Measurements from ENCODE around the gene ZNF599.
A peak's percentile ranks its signal among the peaks of the same experiment; 100 is the strongest.

ZNF599 gene

DNA sequence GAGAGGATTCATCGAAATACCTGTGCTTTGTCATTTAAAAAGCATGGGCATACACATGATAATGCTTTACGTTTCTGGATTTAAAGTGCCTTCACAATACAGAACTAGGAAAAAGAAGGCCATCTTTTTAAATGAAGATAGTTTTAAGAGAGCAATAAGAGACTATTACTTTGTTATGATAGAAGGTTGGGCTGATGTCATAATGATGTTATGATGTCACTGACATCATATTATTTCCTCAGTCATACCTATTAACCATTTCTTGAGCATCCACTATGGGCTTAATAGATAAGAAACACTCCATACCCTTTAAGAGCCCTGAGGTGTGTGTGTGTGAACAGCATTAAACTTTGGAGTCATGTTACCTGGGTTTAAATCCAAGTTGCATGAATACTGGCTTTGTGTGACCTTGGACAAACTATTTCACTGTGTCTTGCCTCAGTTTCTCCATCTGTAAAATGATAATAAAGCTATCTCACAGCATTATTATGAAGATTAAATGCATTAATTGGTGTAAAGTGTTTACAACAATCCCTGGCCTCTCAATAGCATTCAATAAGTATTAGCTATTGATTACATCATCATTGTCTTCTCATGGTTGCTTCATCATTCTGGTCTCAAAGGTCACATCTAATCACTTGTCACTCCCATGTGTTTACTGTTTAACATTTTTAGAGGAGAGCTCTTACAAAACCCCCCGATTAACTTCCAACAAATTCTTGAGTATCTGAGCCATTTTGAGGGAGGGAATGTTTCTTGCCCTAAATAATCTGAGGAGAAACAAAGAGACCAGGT is 27.9 kb downstream of the ZNF599 start:
- DNase-seq (ENCODE audit: low read depth, low spot score): no peak

DNA sequence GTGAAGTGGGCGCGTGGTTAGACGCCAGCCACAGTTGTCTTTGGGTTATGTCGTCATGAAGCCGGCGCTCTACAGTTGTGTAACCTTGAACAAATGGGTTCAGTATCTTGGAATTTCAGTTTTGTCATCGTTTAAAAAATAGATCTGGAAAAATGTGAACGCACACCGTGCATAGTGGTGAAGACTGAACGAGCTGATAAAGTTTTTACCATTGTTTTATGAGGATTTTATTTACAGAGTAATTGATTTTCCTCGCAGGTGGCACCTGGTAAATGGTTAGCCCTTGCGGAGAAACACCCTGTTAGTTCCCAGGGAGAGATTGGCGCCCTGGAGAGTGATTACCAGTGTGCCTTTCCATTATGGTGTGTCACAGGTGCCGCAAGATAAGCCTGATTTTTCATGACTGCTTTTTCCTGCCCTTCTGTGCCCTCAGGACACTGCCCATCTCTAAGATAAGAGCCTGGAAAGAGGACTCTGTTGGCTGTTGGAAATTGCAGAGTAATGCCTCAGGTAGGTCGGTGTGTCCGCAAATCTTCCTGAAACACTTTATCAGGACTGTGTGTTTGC is 38.4 kb downstream of the ZNF599 start:
- DNase-seq (ENCODE audit: low read depth, low spot score): no peak

DNA sequence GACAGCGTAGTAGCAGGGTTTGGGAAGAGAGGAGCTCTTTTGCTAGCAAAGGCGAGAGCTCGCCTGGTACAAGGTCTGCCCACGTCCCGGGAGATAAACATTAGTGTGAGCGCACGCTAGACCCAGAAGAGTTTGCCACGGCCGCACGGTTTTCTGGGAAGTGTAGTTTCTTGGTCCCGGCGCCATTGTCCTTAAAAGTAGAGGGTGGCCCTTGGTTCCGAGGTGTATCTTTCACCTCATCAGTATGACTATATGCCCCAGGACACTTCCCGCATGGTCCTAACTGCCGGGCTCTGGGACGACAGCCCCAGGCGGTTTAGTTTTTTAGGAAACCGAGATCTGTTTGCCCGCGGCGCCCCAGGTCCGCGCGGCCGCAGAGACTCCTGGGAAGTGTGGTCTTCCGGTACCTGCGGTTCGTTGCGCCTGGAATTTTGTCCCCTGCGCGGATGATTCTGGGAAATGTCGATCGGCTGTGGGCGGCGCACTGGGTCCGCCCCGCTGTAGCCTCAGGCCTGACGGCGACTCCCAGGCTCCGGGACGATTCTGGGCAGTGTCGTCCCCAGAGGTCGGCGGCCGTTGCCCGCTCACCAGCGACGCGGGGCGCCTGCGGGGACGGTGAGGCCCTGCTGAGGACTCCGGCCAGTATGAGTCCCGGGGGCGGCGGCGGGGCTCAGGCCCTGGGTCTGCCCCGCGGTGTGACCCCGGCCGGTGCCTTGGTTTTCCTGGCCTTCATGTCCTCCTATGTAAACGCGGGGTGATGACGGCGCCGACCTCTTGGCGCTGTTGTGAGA is 39.1 kb downstream of the ZNF599 start, which contains the start of gene ZNF181:
TSS of gene ZNF181 (plus strand) at position 498 of the 791 bp plus-strand sequence. CDS start 795 bp downstream, outside the sequence.
- DNase-seq (ENCODE audit: low read depth, low spot score): peak; percentile 47

DNA sequence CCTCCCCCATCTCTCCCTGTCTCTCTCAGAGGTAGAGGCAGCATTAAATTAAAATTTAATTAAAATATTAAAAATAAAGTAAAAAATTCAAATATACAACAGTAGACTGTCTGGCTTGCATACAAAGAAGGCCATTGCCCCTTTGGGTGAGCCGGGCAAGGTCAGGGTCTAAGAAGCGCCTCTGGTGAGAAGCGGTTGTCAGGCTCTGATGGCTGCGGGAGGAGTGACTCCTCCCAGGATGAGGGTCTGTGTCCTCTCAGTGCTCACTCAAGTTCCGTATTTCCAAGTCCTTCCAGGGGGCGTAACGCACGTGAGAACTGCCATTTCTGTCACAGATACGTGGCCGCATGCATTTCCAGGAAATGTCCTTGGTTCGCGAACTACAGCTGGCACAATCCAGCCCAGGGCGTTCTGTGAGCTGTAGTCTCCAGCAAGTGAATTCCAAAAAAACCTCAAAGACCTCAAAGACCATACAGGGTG is 39.7 kb downstream of the ZNF599 start:
- no peak for DNase-seq (ENCODE audit: low read depth, low spot score)

GRCh38 chr19:34732612-34733211 is 40.3 kb downstream of the ZNF599 start:
- no peak for DNase-seq (ENCODE audit: low read depth, low spot score)

GRCh38 chr19:34731964-34732363 is 41.1 kb downstream of the ZNF599 start:
- no peak for DNase-seq (ENCODE audit: low read depth, low spot score)

- DNase-seq (ENCODE audit: low read depth, low spot score): no peak
Observed at GRCh38 chr19:34731019-34731829, 41.8 kb downstream of the ZNF599 start.

DNA sequence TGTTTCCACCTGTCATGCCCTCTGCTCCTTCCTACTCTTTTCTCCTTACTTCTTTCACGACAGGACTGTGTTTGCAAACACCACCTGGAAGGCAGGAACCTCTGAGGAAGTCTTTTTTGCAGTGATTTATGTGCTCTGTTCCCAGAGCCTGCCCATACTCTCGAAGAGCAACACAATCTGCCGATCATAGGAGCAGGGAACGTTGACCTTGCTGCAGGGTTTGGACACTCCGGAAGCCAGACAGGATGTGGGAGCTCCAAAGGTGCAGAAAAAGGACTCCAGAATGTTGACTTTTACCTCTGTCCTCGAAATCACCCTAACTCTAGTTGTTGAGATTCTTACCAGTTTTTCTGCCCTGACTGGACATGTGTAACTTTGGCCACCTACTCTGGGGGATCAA is 47.6 kb downstream of the ZNF599 start:
- no peak for DNase-seq (ENCODE audit: low read depth, low spot score)

GRCh38 chr19:34722353-34722752 is 50.7 kb downstream of the ZNF599 start:
- DNase-seq (ENCODE audit: low read depth, low spot score): no peak

GRCh38 chr19:34715357-34715756 is 57.7 kb downstream of the ZNF599 start:
- DNase-seq (ENCODE audit: low read depth, low spot score): no peak

DNA sequence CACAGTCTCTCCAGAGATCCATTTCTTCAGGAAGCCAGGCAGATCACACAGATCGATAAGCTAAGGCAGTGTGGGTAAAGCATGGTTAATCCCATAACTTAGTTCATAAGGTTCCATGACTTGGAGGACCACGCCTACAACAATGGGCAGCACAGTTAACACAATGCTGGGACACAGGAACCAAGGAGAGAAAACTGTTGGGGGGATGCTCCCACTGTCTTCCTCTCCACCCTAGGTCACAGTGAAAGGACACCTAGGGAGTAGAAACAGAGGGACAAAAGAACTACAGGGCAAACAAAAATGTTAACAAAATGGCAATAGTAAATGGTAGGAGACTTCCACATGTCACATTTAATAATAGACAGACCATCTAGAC is 59.8 kb downstream of the ZNF599 start:
- DNase-seq (ENCODE audit: low read depth, low spot score): no peak

DNA sequence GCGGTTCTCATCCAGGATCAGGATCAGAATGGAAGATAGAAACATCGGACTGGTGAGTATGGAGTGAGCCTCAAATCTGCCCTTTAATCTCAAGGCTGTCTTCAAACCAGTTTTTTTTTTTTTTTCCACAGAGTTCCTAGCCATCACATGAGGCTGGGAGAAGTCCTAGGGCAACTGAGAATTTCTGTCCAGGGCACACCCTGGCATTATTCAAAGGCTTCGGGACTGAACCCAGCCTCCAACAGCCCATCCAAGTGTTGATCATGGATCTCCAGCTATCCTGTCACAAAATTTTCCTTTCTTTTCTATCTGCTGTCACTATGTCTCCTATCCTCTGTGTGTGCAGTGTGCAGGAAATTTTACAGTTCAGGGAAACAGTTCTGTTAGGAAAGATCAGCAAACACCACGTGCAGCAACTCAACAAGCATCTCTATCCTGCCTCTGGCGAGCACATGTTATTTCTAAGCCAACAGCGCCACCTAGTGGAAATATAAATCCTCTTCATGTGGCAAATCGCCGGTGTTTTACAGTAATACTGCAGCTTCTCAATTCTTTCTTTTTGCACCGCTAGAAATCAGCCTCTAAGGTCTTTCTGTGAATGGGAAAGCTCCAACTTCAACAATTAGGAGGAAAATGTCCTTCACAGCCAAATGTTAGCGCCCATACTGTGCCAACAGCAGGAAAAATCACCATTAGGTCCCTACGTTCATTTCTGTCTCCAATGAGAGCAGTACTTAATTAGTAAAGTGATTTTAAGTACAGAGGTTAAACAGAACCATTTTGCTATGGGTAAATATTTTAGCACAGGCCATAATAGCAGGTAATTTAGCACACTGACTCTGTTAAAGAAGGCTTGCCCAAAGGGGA is 60.4 kb downstream of the ZNF599 start:
- no peak for DNase-seq (ENCODE audit: low read depth, low spot score)

DNA sequence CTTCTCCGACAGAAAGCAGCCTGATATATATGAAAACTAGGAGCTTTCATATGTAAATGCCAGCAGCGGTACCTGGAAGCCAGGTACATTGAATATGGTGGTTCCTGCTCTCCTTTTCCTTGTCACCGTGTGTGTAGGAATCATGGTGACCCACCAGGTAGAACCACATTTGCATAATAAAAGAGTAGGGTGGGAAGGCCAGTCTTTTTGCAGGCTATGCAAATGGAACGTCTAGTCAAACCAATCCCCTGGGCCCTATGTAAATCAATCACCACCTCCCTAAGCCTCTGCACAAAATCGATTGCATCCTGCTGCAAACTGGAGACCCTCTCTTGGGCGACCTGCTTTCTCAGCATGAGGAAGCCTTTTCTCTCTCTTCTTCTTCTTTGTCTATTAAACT is 61.1 kb downstream of the ZNF599 start:
- DNase-seq (ENCODE audit: low read depth, low spot score): no peak

Data from brain pericyte (primary cell).